Neural cell (in vitro differentiated cells): ENCODE data around the gene MLC1. TPM values are rescaled to one million over a fixed set of nuclear protein-coding genes. Genes with fewer than 3 reads are reported as not detected.

Experiments
- H2AFZ ChIP-seq: fragments of 200-600, 300-800 bp; sonication (generic), shearing (Covaris generic); 2 replicates; pipeline ENCODE4 v1.6.0; 2014; ENCODE audit warnings: low read depth, mild to moderate bottlenecking, antibody characterized with exemption, low read length, moderate library complexity
- H3F3A ChIP-seq: fragments of 200-600 bp; shearing (Covaris generic); 2 replicates; pipeline ENCODE4 v1.6.1; 2016; ENCODE audit warnings: mild to moderate bottlenecking, moderate library complexity, mixed read lengths, antibody characterized with exemption, low read length; ENCODE audit not compliant: insufficient read depth, poor library complexity, severe bottlenecking
- H3K27ac ChIP-seq: fragments of 200-600, 300-800 bp; sonication (generic), shearing (Covaris generic); 2 replicates; pipeline ENCODE4 v1.5.1; 2014; ENCODE audit warnings: mild to moderate bottlenecking, low read length, moderate library complexity
- H3K27me3 ChIP-seq: fragments of 300-800, 200-600 bp; sonication (generic), shearing (Covaris generic); 2 replicates; pipeline ENCODE4 v1.6.0; 2014; ENCODE audit warnings: mild to moderate bottlenecking, low read depth, low read length, moderate library complexity; ENCODE audit not compliant: insufficient read depth
- H3K36me3 ChIP-seq: fragments of 300-800, 200-600 bp; sonication (generic), shearing (Covaris generic); 2 replicates; pipeline ENCODE4 v1.5.1; 2014; ENCODE audit warnings: mild to moderate bottlenecking, antibody characterized with exemption, low read length, moderate library complexity; ENCODE audit not compliant: insufficient read depth
- H3K4me2 ChIP-seq: fragments of 300-800, 200-600 bp; sonication (generic), shearing (Covaris generic); 2 replicates; pipeline ENCODE4 v1.6.0; 2014; ENCODE audit warnings: mild to moderate bottlenecking, low read length
- H3K4me3 ChIP-seq: fragments of 300-800, 200-600 bp; sonication (generic), shearing (Covaris generic); 2 replicates; pipeline ENCODE4 v1.5.1; 2014; ENCODE audit warnings: mild to moderate bottlenecking, low read length, moderate library complexity
- H3K79me2 ChIP-seq: fragments of 200-600 bp; shearing (Covaris generic); replicated peaks from 2 replicates; pipeline ENCODE4 v1.6.0; 2014; ENCODE audit warnings: mild to moderate bottlenecking, low read length, moderate library complexity; ENCODE audit not compliant: insufficient read depth
- H3K9ac ChIP-seq: fragments of 300-800, 200-600 bp; sonication (generic), shearing (Covaris generic); 2 replicates; pipeline ENCODE4 v1.6.1; 2016; ENCODE audit warnings: mild to moderate bottlenecking, low read length, mixed read lengths
- H3K9me2 ChIP-seq: fragments of 200-600 bp; shearing (Covaris generic); 2 replicates; pipeline ENCODE4 v1.6.1; 2016; ENCODE audit warnings: mild to moderate bottlenecking, low read length, mixed read lengths; ENCODE audit not compliant: insufficient read depth
- H3K9me3 ChIP-seq: fragments of 200-600, 300-800 bp; sonication (generic), shearing (Covaris generic); 2 replicates; pipeline ENCODE4 v1.6.1; 2016; ENCODE audit warnings: mild to moderate bottlenecking, mixed run types, low read length, moderate library complexity, mixed read lengths
- H4K20me1 ChIP-seq: fragments of 200-600 bp; shearing (Covaris generic); 2 replicates; pipeline ENCODE4 v1.6.1; 2016; ENCODE audit warnings: mild to moderate bottlenecking, mixed run types; ENCODE audit not compliant: insufficient read depth
- CTCF ChIP-seq: fragments of 450-650 bp; IDR thresholded peaks from 2 replicates; pipeline ENCODE4 v1.5.1; 2014; ENCODE audit warnings: antibody characterized with exemption, mild to moderate bottlenecking, moderate library complexity; ENCODE audit not compliant: poor library complexity, severe bottlenecking
- EP300 ChIP-seq: fragments of 450-650 bp; conservative IDR thresholded peaks from 2 replicates; pipeline ENCODE4 v1.6.1; 2014; ENCODE audit warnings: antibody characterized with exemption, mild to moderate bottlenecking, moderate library complexity; ENCODE audit not compliant: poor library complexity, severe bottlenecking
- EZH2 ChIP-seq: fragments of 200-600, 300-800 bp; shearing (Covaris generic), sonication (generic); IDR thresholded peaks from 2 replicates; pipeline ENCODE4 v1.6.1; 2014; ENCODE audit warnings: antibody characterized with exemption, low read length, borderline replicate concordance, mild to moderate bottlenecking; ENCODE audit not compliant: insufficient read depth, poor library complexity, severe bottlenecking
- MXI1 ChIP-seq: fragments of 450-650 bp; conservative IDR thresholded peaks from 2 replicates; pipeline ENCODE4 v1.6.1; 2014; ENCODE audit warnings: antibody characterized with exemption, mild to moderate bottlenecking; ENCODE audit not compliant: poor library complexity, severe bottlenecking
- POLR2AphosphoS5 ChIP-seq: IDR thresholded peaks from 2 replicates; pipeline ENCODE4 v1.6.1; 2012
- RAD21 ChIP-seq: fragments of 450-650 bp; conservative IDR thresholded peaks from 2 replicates; pipeline ENCODE4 v1.6.1; 2014; ENCODE audit warnings: antibody characterized with exemption, mild to moderate bottlenecking, moderate library complexity
- REST ChIP-seq: IDR thresholded peaks from 2 replicates; pipeline ENCODE4 v1.6.1; 2012; ENCODE audit warnings: borderline replicate concordance
- SMC3 ChIP-seq: fragments of 450-650 bp; conservative IDR thresholded peaks from 2 replicates; pipeline ENCODE4 v1.6.1; 2014; ENCODE audit warnings: antibody characterized with exemption, mild to moderate bottlenecking, moderate library complexity; ENCODE audit not compliant: poor library complexity
- TAF1 ChIP-seq: IDR thresholded peaks from 2 replicates; pipeline ENCODE4 v1.6.1; 2012; ENCODE audit warnings: low read depth
- polyA plus RNA-seq: library from polyadenylated mRNA; depleted of rRNA; stranded (reverse); fragments of >200 nt; gene quantifications from 2 replicates; pipeline ENCODE4 v1.2.3, GENCODE V29; 2014

Gene MLC1
- polyA plus RNA-seq, 1 donor from 2014 or later = not detected

GRCh38 chr22:50051930-50052329 is 33.3 kb downstream of the MLC1 start:
- Histone ChIP-seq H3K36me3 (no peaks in the 10 kb centered on the region), H3K9me3 (peaks cover 7% of the 10 kb centered on the region), H3K9ac (no peak overlapping the region), H3F3A (no peaks in the 10 kb centered on the region), H3K27me3 (no peaks in the 10 kb centered on the region), H3K27ac (no peak overlapping the region), H3K79me2 (no peaks in the 10 kb centered on the region), H2AFZ (no peak overlapping the region), H3K4me2 (no peak overlapping the region), H3K9me2 (no peaks in the 10 kb centered on the region), H3K4me3 (no peak overlapping the region), H4K20me1 (no peaks in the 10 kb centered on the region)
- TF ChIP-seq MXI1 (no peak), POLR2AphosphoS5 (no peak), REST (no peak), CTCF (no peak), EP300 (no peak), TAF1 (no peak), RAD21 (no peak)

GRCh38 chr22:50049299-50050195 is 35.7 kb downstream of the MLC1 start:
- no peak for TF ChIP-seq EZH2
- TF ChIP-seq TAF1 = no peak
- no peak for TF ChIP-seq RAD21
- TF ChIP-seq SMC3 = no peak
- no peak for TF ChIP-seq REST
- no peak for TF ChIP-seq POLR2AphosphoS5
- no peak for TF ChIP-seq EP300
- TF ChIP-seq CTCF = no peak
- no peak for TF ChIP-seq MXI1
- no peak overlapping the region for H3K4me2 ChIP-seq
- H3K4me3 ChIP-seq = no peak overlapping the region
- H3K79me2 ChIP-seq = no peaks in the 10 kb centered on the region
- no peaks in the 10 kb centered on the region for H3K36me3 ChIP-seq
- H2AFZ ChIP-seq = no peak overlapping the region
- H3K9me3 ChIP-seq = peaks cover 7% of the 10 kb centered on the region
- no peaks in the 10 kb centered on the region for H3F3A ChIP-seq
- no peak overlapping the region for H3K27ac ChIP-seq
- no peaks in the 10 kb centered on the region for H4K20me1 ChIP-seq
- no peaks in the 10 kb centered on the region for H3K27me3 ChIP-seq
- no peaks in the 10 kb centered on the region for H3K9me2 ChIP-seq
- no peak overlapping the region for H3K9ac ChIP-seq
